Measurements from ENCODE around the gene DLG2.
"Not testable (repeated sequence)": the region's sequence is repeated elsewhere in the genome, so short reads cannot be mapped to it uniquely, and the experiment has no call there.

DLG2 gene

GRCh38 chr11:84310268-84310667 is 1316.9 kb downstream of the DLG2 start:
- no peak for DNase-seq

DNA sequence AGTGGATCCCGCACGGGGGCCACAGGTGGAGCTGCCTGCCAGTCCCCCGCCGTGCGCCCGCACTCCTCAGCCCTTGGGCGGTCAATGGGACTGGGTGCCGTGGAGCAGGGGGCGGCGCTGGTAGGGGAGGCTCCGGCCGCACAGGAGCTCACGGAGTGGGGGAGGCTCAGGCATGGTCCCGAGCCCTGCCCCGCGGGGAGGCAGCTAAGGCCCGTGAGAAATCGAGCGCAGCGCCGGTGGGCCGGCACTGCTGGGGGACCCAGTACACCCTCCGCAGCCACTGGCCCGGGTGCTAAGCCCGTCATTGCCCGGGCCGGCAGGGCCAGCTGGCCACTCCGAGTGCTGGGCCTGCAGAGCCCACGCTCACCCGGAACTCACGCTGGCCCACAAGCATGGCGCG is 1318.7 kb downstream of the DLG2 start:
- DNase-seq: not testable (repeated sequence)

- DNase-seq: no peak
Measured at GRCh38 chr11:84300092-84300491, 1327.1 kb downstream of the DLG2 start.

- DNase-seq: no peak
Measured at GRCh38 chr11:84297570-84297969, 1329.6 kb downstream of the DLG2 start.

- no peak for DNase-seq
Measured at GRCh38 chr11:84295815-84296214, 1331.3 kb downstream of the DLG2 start.

- DNase-seq: no peak
Measured at GRCh38 chr11:84292955-84293354, 1334.2 kb downstream of the DLG2 start.

- DNase-seq: peak; percentile 63
Measured at GRCh38 chr11:84292006-84292405, 1335.1 kb downstream of the DLG2 start.

GRCh38 chr11:84290647-84291046 is 1336.5 kb downstream of the DLG2 start:
- DNase-seq: peak; percentile 49

GRCh38 chr11:84289381-84289906 is 1337.7 kb downstream of the DLG2 start:
- peak; percentile 81 for DNase-seq

DNA sequence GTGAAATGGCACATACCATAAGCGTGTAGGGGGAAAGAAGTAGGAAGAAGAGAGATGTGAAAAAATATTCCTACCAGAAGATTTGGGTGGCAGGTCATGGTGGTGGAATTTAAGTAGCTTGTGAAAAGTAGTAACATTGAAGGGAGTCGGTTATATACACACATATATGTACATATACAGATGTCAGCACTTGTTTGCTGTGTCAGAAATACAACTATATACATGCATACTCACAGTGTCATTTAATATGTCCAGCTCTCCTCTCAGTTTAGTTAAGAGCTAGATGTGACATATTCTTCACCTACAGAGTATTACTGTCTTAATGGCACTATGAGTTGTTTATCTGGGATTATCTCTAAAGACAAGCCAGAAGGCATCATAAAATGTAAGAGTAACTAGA is 1353.6 kb downstream of the DLG2 start:
- DNase-seq: no peak

DNA sequence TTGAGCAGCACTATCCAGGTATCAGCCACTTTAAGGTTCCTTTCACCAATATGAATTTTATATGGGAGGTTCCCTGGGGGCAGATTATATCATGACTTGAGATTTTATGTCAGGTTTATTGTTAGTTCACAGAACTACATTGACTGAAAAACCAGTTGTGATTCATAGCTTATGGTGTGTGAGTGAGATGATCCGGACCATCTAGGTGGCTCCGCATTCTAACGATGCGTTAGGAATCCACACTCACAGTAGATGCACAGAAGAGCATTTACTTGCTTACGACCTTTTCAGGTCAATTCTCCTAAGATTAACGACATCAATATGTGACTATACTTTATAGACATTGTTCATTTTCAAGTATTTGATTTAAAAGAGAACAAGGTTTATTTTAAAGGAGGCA is 1356.7 kb downstream of the DLG2 start:
- DNase-seq: no peak

DNA sequence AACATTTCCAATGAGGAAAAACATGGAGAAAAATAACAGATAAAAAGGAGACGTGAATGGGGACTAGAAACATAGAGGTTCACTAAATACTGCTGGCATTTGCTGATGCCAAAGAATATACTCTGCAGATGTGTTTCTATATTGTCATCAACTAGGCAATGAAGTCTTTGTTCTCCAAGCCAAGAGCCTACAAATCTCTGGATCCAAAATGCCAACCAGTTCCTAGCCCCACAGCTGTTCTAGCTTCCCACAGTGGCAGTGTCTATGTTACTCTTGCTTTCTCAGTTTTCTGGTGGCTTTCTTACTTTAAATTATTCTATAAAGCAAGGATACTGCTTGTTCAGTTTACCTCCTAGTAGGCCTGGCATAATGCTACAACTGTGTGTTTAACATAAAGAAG is 1363.1 kb downstream of the DLG2 start:
- no peak for DNase-seq

DNA sequence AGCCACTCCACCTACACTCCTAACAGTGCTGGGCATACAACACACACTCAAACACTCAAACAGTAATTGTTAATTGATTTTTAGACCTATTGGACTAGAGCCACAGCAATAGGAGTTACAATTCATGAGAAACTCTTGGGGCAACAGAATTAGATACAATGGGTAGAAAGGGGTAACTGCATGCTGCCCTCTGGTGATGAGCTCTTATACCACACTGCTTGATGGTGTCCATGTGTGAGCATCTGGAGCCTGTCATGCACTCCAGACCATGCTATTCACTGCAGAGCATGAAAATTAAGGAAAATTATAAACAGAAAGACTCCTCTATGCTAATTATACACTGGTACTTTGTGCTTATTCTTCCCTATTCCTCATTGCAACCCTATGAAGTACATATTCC is 1365.4 kb downstream of the DLG2 start:
- no peak for DNase-seq

- DNase-seq: peak; percentile 5
Measured at GRCh38 chr11:84260862-84261261, 1366.3 kb downstream of the DLG2 start.

DNA sequence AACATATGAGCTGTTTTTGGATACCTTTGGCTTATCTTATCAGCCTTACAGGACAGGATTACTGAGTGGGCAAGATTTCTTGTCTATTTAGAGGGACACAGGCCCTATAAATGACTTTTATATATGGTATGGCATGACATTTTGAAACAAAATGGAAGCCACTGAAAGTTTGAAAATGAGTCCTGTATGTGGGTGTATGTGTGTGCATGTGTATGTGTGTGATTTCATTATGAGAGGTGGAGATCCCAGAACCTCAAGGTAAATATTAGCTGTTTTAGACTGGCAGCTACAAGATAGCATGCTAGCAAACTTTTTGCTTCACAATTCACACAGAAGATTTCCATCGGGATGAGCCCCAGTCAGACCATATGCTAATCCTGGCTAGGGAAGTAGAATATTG is 1370.5 kb downstream of the DLG2 start:
- no peak for DNase-seq

DNA sequence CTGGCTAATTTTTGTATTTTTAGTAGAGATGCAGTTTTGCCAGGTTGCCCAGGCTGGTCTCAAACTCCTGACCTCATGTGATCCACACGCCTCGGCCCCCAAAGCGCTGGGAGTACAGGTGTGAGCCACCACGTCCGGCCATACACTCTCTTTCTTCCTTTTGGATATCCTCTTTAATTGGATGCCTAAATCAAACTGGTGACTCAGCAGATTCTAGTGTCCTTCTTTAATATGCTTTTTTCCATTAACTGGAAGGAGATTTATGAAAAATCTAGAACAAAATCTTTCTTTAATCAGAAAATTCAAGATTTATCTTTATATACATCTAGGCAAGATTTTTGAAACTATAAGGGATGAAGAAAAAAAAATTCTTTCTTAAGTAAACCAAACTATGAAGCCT is 1371.7 kb downstream of the DLG2 start:
- DNase-seq: no peak

GRCh38 chr11:84250834-84251613 is 1376.1 kb downstream of the DLG2 start:
- DNase-seq: no peak

DNA sequence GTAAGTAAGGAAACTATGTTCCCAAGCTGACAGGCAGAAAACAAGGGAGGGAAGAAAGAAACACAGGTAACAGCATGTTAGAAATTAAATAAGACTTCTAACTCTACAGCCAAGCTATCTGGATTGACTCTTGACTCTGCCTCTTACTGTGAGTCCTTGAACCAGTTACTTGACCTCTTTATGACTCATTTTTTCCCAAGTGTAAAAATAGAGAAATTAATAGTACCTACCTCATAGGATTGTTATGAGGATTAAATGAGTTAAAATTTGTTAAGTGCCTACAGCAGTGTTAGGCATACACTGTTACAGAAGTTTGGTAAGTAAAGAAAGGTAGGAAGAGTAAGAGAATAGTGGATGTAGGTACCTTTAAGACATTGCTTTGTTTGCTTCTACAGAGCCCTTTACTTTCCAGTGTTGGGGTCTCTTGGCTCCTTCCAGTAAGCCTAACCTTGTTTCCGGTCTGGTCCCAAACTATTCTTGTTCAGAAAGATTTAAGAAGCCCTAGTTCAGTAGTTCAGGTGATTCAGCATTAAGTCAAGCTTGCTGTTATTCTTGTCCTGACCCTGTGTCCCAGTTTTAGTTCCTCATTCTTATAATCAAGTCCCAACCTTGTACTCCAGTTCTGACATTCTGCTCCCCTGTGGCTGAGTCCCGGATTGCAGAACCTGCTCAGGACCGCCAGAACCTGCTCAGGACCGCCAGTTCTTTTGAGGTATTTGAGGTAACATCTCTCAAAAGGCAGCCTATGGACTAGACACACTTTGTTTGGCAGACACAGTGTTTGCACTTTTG is 1377.6 kb downstream of the DLG2 start:
- peak; percentile 14 for DNase-seq

DNA sequence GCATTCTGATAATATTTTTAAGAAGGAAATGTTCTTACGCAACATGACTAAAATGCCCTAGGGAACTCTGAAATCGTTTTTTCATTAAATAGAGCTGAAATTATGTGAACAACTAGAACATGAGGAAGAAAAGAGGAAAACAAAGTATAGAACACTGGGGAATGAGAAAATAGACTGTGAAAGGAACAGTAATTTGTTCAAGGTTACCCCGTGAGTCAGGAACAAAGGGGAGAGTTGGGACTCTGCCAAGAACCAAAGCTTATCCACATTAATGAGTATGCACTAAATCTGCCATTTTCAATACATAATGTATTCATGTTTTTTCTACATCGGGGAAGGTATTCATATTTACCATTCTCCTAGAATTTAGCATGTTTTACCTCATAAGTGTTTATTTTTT is 1379.2 kb downstream of the DLG2 start:
- DNase-seq: peak; percentile 30

DNA sequence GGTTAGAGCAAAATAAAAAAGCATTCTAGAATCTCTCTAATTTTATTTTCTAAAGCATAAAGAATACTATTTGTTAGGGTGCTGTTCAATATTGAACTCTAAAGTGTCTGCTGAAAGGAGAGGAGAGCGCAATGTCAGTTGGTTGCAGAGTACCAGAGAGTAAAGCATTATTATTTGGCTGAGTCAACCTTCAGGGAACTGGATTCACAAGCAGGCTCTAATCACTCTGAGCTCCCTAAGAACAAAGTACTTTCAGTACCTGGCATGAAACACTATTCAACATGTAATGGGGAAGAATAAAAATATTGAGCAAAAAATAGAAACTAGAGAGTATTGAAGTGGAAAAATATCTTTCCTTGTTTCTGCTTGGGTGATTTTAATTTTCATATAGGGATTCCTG is 1380.0 kb downstream of the DLG2 start:
- no peak for DNase-seq

DNA sequence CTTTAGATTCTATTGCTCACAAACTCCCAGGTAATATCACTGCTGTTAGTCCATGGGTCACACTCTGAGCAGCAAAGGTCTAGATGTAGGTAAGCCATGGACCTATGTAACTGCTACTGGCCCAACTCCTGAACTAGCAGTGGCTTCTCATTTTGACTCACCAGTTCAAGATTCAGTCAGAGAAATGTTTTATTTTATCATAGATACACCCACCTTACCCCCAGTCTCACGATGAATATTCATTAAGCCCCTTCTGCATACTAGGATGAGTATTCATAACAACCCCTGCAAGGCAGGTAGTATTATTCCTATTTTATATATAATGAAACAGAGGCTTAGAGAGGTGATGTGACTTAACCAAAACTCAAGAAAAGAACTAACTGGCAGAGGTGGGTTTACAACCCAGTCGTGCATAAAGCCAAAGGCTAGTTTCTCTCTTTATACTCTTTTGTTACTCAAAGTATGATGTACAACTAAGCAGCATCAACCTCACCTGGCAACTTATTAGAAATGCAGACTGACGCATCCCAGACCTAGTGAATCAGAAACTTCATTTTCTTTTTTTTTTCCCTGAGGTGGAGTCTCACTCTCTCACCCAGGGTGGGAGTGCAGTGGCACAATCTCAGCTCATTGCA is 1383.4 kb downstream of the DLG2 start:
- DNase-seq: no peak

DNA sequence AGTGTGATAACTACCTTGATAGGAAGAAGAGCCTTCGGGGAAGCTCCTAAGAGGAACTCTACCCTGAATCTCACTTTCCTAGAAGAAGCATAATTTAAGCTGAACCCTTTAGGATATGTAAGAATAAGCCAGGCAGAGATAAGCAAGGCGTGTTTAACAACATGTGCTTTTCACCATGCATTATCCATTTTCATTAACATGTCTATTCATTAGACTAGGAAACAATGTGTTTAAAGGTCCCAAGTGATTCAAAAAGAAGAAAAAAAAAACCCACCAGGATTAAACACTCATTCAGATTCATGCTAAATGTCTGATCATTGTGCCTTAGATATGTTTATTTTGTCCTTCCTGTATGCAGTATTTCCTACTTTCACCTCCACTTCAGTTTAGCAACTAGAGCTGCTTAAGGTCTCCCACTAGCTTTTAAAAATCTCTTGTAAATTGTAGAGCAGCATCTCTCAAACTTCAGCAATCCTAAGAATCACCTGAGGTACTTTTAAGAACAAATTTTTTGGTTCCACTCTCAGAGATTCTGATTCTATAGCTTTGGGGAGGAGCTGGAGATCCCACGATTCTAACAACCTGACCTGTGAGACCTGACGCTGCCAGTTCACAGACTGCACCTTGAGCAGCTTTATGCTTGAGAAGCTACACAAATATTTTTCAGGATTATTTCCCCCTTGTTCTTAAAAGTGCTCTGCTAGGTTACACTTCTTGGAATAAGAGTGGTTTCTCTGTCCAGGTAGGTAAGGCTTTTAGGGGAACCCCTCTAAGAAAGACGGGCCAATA is 1385.6 kb downstream of the DLG2 start:
- no peak for DNase-seq

DNA sequence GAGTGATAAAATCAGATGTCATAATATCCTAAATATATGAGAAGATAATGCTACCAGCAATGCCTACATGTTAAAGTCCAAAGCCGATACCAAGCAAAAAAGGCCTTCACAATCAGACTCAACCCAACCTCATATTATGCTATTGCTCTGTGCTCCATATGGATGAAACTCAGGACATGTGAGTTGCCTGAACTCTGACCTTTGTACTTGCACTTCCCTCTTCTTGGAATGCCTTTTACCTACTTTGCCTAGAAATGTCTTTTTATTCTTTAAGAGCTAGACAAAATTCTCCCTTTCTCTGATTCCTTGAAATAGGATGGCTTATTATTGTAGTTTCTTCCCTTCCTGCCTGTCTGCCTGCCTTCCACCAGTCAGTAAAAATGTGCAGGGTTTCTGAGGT is 1386.3 kb downstream of the DLG2 start:
- DNase-seq: no peak

All from fibroblast of skin of right quadriceps (primary cell).